GM19351 (cell line): Measurements from ENCODE around the gene SERPINB6.

Experiments
- ATAC-seq: cut with Tn5 transposase; IDR thresholded peaks from one replicate; pipeline ENCODE4 v1.9.1; 2021; ENCODE audit warnings: mild to moderate bottlenecking, moderate library complexity; ENCODE audit not compliant: unreplicated experiment

Gene SERPINB6

GRCh38 chr6:2999618-3000557 lies 28.5 kb upstream of the SERPINB6 start, which contains the start of gene NQO2:
NQO2 (plus strand) TSS chr6:2999894; CDS start chr6:3006553, 6,659 bp downstream.
- peak; percentile 63 for ATAC-seq

- ATAC-seq: peak; percentile 19
Measured at GRCh38 chr6:2998998-2999617, 27.7 kb upstream of the SERPINB6 start.

GRCh38 chr6:2998249-2998997 lies 27.1 kb upstream of the SERPINB6 start:
- peak; percentile 51 for ATAC-seq

- ATAC-seq: no peak
Measured at GRCh38 chr6:2993755-2994317, 22.5 kb upstream of the SERPINB6 start.

- ATAC-seq: no peak
Measured at GRCh38 chr6:2992330-2992979, 21.1 kb upstream of the SERPINB6 start.

- no peak for ATAC-seq
Measured at GRCh38 chr6:2990932-2991506, 19.7 kb upstream of the SERPINB6 start.

- ATAC-seq: no peak
Measured at GRCh38 chr6:2990248-2990931, 19.0 kb upstream of the SERPINB6 start.

GRCh38 chr6:2989332-2990247 lies 18.2 kb upstream of the SERPINB6 start:
- ATAC-seq: peak; percentile 67

- ATAC-seq: peak; percentile 62
Measured at GRCh38 chr6:2988426-2989331, 17.3 kb upstream of the SERPINB6 start.

- no peak for ATAC-seq
Measured at GRCh38 chr6:2988094-2988425, 16.7 kb upstream of the SERPINB6 start.

GRCh38 chr6:2986722-2987221 lies 15.4 kb upstream of the SERPINB6 start:
- no peak for ATAC-seq

GRCh38 chr6:2984738-2985406 lies 13.5 kb upstream of the SERPINB6 start:
- no peak for ATAC-seq

- ATAC-seq: no peak
Measured at GRCh38 chr6:2982426-2983117, 11.2 kb upstream of the SERPINB6 start.

- no peak for ATAC-seq
Measured at GRCh38 chr6:2980465-2980855, 9.1 kb upstream of the SERPINB6 start.

- no peak for ATAC-seq
Measured at GRCh38 chr6:2979819-2980464, 8.6 kb upstream of the SERPINB6 start.

- no peak for ATAC-seq
Measured at GRCh38 chr6:2978923-2979322, 7.6 kb upstream of the SERPINB6 start.
